ENCODE data around the gene PDCD7.
"Not testable (repeated sequence)": the region's sequence is repeated elsewhere in the genome, so short reads cannot be mapped to it uniquely, and the experiment has no call there.

The PDCD7 gene

GRCh38 chr15:65115542-65115941 lies 18.1 kb downstream of the PDCD7 start:
- DNase-seq: peak; percentile 10

DNA sequence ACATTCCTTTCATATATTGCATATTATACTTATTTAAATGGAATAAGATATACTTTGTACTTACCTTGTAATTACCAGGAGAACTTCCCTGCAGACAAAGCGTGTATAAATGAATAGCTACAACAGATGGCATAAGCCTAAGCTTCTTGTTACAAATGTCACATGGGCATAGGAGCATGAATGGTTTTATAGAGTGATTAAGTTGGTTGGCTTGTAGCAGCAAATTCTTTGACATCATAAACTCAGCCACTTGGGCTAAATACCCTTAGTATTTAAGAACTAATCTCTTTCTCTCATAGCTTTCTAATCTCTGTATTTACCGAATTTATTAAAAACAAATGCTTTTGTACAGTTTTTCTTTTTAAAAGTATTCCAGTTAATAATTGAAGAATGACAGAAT lies 18.5 kb downstream of the PDCD7 start, which contains the start of gene UBAP1L:
Gene UBAP1L (minus strand): TSS at position 115 of the 400 bp plus-strand sequence. CDS start 8,985 bp downstream, outside the sequence.
- DNase-seq: no peak

- no peak for DNase-seq
These were observed 22.8 kb downstream of the PDCD7 start for GRCh38 chr15:65110676-65111292.

GRCh38 chr15:65106011-65106590 lies 27.5 kb downstream of the PDCD7 start:
- no peak for DNase-seq

- DNase-seq: no peak
These were observed 28.6 kb downstream of the PDCD7 start for GRCh38 chr15:65105038-65105437.

- no peak for DNase-seq
These were observed 30.7 kb downstream of the PDCD7 start for GRCh38 chr15:65102912-65103311.

GRCh38 chr15:65101891-65102708 lies 31.5 kb downstream of the PDCD7 start:
- DNase-seq: no peak

DNA sequence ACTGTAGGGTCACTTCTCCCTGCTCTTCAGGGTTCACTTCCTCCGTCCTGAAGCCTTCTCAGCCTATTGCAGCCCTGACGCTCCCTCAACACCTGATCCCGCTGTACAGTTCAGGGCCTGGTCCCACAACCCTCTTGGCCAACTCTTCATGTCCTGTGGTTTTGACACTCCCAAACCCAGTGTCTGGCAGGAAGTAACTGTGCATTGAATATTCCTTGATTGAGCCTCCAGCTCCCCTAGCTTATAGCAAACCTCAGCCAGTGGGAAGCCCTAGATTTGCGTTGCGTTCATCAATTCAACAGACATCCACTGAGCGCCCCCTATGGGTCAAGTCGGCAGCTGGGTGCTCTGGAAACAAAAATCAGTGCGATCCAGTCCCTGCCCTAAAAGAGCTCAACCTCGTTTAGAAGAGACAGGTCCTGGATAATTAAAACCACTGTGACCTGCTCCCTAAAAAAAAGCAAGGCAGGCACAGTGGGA lies 32.2 kb downstream of the PDCD7 start:
- DNase-seq: no peak

DNA sequence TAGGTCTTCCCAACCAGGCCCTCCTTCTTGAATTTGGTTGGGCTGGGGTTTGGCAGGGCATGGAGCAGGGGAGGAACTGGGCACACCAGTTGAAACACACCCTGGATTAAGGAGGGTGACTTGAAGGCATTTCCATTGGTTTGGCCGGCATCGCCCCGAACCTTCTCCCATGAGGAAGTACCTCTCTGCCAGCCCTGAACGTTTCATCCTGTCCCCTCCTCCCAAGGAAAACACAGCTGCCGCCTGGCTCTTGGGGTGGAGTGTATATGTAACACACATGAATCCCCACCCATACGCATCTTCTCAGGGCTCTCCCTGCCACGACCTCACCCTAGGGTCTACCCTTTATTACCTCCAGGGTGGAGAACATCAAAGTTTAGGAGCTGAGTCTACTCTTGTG lies 33.2 kb downstream of the PDCD7 start:
- no peak for DNase-seq

DNA sequence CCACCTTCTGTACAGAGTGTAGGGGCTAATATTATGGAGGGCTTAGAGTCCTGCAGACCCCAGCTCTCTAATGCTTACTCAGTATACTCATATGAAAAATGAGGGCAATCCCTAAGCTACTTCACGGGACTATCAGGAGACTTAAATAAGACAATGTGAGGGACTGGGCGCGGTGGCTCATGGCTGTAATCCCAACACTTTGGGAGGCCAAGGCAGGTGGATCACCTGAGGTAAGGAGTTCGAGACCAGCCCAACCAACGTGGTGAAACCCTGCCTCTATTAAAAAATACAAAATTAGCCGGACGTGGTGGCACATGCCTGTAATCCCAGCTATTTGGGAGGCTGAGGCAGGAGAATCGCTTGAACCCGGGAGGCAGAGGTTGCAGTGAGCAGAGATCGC lies 33.8 kb downstream of the PDCD7 start:
- not testable (repeated sequence) for DNase-seq

DNA sequence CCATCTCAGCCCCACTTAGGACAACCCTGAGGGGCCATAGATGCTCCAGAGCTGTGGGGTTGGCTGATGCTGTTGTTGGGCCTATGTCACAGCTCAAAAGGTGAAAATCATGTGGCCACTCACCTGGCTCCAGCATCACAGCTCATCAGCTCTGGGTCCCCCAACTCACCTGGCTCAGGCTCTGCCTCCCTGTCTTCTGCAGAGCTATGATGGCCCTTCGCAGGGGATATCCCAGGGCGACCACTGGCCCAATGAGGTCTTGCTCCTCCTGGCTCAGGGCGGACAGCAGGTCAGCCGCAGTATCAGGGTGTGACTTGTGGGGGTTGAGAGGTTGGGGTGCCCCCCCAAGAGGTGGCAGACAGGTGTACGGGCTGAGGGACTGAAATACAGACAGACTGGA lies 34.3 kb downstream of the PDCD7 start:
- DNase-seq: no peak

DNA sequence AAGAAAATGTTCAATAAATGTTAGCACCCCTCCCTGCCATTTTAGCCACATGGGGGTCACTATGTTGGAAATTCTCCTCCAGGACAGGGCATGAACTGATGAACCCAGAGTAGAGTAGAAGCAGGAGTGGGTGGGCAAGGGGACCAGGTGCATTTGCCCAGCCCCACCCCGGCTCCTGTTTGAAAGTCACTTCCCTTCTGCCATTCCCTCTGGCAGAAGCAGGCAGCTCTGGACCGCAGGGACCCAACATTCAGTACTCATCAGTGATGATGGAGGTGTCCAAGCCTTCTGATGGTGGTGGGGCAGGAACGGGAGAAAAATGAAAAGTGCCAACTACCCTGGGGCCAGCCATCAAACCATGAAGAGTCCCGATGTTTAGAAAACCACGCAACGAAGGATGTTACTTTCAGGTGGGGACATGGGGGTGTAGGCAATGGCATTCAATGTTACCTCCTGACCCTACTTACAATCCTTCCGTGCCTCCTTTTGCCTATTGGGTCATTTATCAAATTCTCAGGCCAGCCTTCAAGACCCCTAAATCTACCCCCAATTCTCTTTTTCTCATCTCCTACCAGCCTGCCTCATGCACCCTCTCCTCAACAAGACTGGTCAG lies 35.9 kb downstream of the PDCD7 start:
- DNase-seq: no peak

DNA sequence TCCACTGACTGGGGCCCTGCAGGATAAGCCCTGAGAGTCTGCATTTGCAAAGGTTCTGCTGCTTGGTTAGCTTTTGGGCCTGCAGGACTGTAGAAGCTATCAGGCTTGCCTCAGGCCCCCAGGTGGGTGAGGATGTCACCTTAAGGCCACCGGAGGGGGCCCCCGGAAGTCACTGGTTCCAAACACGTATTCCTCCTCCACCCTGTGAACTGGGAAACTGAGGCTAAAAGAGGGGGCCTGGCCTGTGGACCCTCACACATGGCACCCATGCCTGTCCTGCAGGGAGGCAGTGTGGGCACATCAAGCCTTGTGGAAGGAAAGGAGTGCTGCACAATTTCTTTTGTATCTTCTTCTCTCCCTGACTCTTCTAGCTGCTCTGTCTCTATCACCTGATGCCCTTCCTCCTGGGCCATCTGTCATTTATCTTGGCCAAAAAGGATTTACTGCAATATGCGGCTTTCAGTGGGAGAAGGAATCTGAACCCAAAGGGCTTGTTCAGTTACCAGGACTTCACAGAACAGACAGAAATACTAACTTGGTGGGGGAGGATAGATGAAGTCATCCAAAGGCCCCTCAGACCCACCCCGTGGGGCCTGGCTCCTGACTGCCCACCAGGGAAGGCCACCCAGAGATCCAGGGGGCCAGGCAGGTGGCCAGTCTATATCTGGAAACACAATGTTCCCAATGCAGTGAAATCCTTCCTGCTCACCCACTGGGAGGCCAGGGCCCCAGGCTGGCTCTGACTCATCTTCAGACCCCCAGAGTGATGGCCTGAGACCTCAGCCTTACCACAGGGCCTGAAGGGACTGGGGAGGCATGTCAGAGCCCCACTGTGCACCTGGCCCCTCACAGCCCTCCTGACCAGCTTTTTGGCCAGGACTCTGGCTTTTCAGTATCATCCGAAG lies 36.9 kb downstream of the PDCD7 start:
- DNase-seq: no peak

DNA sequence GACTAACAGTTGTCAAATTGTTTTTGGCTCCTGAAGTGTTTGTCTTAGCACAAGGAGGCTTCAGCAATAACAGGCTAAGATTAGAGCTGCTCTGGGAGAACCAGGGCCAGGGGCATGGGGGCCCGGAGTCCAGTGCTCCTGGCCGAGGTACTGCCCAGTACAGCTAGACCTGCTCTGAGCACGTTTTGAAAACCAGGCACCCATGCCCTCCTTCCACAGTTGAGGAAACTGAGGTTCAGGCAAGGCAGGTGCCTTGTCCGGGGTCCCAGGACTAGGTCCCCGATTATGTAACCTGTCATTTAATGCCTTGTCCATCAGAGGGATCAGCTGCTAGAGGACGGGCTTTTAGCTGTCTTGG lies 37.9 kb downstream of the PDCD7 start:
- DNase-seq: no peak

GRCh38 chr15:65095011-65095746 lies 38.4 kb downstream of the PDCD7 start:
- DNase-seq: no peak

DNA sequence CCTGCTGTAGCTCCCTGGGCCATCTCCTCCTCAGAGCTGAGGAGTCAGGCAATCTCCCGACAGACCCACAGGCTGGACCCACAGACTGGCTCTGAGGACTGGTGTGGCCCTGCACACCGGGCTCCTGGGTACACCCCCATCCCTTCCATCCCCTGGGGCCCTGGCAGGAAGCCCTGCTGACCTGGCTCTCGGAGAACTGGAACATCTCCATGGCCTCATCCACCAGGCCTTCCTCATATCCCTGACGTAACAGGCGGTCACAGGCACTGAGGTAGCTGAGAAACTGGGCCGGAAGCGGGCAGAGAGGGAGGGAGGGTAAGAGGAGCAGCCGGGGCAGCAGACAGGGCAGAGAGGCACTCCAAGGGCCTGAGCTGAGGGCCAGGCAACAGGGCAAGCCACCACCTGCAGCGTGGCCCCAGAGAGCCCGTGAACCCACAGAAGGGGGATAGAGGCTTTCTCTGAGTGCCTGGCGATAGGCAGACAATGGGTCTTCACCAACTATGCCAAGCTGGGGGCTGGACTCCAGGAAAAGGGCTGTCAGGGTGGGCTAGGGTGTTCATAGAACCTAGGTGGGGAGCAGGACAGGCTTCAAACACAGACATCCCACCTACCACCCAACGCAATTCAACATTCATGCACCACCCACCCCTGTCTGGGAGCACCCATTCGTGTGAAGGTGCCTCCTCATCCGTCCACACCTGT lies 39.2 kb downstream of the PDCD7 start:
- no peak for DNase-seq

DNA sequence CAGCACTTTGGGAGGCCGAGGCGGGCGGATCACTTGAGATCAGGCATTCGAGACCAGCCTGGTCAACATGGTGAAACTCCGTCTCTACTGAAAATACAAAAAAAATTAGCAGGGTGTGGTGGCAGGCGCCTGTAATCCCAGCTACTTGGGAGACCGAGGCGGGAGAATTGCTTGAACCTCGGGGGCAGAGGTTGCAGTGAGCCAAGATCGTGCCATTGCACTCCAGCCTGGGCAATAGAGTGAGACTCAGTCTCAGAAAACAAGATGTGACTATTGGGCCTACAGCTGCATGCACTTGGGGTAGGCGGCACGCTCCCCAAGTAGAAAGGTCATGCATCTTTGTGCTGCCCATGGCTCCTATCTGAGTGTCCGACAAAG lies 39.8 kb downstream of the PDCD7 start:
- not testable (repeated sequence) for DNase-seq

DNA sequence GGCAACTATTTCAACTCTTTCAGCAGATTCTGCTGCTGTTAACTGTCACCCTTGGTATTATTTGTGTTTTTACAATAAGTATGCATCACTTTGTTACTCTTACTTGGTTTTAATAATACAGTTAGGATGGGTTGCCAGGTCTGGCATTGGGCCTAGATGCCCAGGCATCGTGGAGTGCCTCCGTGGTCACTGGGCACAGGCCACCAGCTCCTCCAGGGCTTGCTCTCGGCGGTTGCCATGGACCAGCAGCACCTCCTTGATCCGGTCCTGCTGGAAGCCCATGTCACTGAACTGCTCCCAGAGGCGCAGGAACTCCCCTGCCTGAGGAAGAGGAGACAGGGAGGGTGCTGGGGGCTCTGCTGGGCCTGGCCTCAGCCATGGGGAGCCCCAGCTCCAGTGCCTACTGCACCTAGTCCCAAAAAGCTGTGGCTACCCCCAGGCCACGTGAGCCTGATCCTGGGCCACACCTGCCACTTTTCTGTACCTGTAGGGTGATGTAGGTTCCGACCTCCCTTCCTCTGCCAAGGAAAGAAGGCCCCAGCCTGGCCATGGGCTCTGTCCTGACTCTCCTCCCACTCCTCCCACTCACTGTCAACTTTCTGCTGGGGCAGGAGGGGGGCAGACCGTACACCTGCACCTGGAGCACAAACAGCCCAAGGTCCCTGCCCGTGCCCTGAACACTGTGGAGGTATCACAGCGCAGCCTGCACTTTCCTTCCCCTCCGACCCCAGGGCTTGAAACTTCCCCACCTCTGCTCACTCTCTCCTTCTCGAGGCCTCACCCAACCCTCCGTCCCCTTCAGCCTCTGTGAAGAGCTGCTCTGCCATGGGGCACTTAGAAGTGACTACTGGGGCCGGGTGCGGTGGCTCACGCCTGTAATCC lies 40.5 kb downstream of the PDCD7 start:
- DNase-seq: no peak

DNA sequence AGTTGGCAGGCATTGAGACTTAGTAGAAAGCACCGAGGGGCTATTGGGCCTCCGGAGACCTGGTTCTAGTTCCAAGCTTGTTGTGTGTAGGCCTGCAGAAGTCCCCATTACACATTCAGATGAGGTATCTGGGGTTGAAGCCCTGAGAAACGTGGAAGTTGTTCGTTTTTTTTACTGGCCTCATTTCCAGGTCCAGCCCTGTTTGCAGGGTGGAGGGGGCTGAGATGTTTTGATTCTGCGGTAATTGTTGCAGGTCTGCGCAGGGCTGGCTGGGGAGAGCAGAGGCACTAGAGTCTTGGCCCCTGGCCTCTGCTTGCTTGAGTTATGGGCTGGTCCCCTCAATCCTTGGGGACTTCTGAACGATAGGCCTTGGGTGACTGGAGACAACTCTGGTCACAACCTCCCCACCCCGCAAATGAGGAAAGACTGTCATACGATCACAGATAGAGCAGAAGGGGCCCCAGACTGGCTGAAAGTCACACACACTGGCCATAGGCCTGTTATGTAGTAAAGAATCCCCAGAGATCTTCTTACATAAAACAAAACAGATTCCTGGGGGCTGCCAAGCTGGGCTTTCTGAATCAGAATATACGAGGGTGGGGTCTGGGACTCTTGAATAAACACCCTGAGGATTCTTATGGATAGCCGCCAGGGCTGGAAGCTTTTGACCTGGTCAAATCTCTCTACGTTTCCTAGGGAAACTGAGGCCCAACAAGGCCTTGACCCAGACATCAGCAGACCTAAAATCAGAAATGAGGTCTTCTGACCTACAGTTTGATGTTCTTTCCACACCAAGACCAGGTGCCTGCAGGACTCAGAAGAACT lies 41.5 kb downstream of the PDCD7 start:
- DNase-seq: no peak
